SKM-1 (cell line): ENCODE data around the gene GPATCH2L.

Experiments used
- DNase-seq: peaks from one replicate; lab custom pipeline; 2025; ENCODE audit not compliant: unreplicated experiment; lab: John Stamatoyannopoulos, UW

The GPATCH2L gene

GRCh38 chr14:76195003-76195402, 43.3 kb downstream of the GPATCH2L start:
- no peak for DNase-seq

DNA sequence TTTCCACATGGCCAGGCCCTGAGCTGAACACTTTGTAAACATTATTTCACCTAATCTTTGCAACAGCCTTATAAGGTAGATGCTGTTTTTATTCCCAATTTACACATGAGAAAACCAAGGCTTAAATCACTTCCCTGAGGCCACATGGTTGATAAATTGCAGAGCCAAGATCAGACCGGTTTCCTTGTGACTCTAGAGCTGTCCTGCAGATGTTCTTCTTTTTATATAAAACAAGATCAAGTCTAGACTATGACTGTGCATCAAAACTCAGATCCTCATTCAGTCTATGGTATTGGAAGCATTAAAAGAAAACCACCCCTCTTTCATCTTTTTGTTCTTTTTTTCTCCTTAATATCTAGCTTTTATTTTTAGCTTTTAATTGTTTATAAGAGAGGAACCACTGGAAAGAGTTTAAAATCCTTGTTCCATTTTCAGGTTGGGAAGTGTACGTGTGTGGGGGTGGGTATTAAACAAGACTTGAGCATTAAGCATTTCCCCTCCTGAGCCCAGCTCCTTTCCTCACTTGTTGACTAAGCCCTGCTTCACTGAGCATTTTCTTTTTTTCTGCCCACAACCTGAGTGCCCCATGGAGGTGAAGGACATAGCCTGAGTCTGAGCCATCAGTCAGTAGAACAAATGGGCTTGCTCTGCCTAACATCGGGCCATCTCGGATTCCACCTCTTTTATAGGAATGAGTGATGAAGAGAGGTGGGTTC, 45.4 kb downstream of the GPATCH2L start:
- no peak for DNase-seq

DNA sequence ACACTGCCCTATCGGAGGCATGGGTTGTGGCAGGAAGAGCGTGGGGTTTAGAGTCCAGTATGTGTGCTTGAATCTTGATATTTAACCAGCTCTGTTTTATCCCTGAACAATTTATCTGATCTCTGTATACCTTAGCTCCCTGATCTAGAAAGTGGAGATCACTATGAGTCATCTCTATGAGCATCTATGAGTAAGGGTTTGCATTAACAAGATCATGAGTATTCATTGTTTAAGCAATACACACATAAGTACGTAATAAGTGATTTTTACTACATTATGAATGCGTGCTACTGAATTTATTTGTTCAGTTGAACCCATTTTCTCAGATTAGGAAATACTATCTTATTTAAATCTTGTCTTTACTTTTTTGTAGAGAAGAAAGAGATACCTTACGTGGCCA, 49.4 kb downstream of the GPATCH2L start:
- no peak for DNase-seq

DNA sequence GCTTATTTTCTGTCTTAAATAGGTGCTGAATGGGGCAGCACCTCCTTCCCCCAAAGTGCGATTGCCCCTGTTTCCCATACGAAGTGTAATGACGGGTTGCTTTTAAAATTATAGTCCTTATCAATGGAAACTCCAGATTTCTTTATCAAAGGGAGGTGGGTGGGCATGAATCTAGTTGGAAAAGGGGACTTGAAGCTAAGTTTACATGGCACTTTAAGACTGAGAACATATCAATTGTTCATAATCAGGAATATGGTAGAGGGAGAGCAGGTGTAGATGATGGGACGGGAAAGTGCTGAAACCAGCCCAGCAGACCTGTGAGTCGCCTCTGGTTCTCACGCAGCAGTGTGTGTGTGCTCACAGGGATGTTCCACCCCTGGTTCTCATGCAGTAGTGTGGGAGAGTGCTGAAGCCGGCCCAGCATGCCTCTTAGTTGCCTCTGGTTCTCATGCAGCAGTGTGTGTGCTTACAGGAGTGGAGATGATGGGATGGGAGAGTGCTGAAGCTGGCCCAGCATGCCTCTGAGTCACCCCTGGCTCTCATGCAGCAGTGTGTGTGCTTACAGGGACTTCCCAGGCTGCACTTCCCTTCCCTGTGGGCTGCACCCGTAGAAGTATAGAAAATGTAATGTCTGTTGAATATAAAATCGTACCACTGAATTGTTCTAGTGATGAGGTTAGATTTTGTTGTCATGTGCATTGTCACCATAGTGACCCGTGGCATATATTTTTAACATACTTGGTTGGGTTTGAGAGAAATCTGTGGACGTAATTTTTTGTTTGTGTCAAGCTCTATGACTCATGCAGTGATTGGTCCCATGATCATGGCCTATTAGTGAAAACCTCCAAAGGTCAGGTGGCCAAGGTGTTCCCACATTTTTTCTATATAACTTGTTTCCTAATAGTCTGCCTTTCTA, 51.6 kb downstream of the GPATCH2L start:
- no peak for DNase-seq

DNA sequence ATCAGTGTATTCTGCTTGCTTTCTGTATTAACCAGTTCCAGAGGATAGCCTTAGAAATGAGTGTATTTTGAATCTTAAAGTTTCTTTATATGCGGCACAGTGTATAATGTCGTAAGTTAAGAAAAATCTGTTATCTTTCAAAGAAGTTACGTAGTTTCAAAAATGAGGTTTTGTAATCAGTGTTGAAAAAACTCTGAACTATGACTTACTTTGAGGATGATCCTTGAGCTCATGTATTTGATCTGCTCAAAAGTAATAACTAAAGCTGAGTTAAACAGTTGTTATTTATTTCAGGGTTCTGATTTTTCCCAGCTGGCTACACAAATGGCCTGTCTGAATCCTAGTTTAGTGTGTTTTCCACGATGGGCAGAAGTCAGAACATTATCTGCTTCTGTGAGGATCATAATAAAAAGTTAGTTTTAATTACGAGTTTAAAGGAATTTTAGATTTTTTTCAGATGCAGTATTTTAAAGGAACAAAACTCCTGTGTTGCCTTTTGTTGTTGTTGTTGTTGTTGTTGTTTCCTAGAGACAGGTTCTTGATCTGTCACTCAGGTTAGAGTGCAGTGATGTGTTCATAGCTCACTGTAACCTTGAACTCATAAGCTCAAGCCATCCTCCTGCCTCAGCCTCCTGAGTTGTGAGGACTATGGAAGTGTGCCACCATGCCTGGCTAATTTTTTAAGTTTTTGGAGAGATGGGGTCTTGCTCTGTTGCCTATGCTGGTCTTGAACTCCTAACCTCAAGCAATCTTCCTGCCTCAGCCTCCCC, 52.9 kb downstream of the GPATCH2L start:
- no peak for DNase-seq

DNA sequence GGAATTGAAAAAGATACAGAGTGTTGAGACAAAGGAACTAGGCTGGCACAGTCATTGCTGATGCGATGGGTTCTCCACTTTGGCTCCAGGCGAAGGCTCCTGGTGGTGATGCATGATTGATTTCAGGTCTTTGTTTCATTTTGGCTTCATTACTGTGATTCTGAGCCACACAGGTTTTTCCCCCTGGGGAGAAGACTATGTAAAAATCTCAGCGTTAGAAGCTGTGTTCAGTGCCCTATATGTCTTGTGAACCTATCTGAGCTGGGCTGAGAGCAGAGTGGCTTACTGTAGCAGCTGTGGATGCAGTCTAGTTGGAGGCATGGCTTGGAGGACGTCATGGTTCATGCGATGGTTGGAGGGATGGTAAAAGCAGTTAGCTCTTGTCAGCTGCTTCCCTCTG, 54.0 kb downstream of the GPATCH2L start:
- DNase-seq, result no peak

DNA sequence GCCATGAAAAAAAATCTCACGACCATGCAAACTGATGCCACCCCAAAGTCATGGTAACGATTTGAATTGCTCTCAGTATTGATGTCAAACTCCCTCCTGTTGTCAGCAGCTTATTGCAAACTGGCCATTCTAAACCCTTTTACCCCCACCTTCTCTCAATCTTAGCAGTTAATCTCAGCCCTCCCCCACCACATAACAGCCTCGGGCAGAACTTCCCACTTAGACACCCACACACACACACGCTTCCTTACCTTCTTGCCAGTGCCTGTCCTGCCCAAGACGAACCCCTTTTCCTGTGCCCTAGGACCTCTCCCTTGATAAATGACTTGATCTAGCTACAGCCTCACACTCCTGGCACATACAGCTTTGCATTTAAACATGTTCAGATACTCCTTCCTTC, 56.6 kb downstream of the GPATCH2L start:
- DNase-seq, result no peak

GRCh38 chr14:76212242-76212641, 60.5 kb downstream of the GPATCH2L start:
- no peak for DNase-seq

- no peak for DNase-seq
These were observed 65.5 kb downstream of the GPATCH2L start for GRCh38 chr14:76217179-76217578.

GRCh38 chr14:76218662-76219061, 66.9 kb downstream of the GPATCH2L start:
- DNase-seq, result no peak

- no peak for DNase-seq
These were observed 68.2 kb downstream of the GPATCH2L start for GRCh38 chr14:76219873-76220272.

GRCh38 chr14:76227450-76228050, 75.8 kb downstream of the GPATCH2L start:
- no peak for DNase-seq

DNA sequence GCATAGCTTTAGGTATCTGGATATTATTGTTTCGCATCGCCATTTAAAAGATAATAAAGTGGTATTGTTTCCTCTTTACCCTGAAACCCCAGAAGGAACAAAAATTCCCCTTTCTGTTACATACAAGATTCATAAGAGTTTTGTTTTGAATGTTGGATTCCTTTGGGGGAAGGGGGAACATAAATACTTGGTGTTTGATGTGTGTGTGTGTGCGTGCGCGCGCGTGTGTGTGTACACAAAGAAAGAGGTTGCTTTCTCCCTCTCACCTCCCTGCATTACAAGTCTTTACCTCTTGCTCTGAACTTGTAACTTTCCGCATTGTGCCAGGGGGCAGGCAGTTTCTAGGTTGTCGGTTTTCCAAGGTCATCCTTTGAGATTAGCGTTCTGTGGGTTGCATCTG, 76.4 kb downstream of the GPATCH2L start:
- no peak for DNase-seq

DNA sequence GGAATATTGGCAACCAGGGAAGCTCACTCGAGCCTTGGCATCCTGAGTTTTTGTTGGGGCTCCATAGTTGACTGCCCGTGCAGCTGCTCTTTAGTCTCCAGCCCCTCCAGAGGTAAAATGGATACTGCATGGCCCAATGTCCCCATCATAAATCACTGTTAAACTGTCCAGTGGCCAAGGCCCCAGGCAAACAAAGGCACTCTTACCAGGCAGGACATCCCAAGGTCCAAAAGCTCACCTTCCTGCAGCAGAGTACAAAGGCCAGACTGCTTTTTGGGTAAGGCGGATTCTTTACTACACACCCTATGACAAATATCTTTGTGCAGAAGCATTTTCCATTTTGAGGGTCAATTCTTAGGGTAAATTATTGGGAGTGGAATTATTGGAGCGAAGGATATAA, 81.1 kb downstream of the GPATCH2L start:
- DNase-seq, result no peak

DNA sequence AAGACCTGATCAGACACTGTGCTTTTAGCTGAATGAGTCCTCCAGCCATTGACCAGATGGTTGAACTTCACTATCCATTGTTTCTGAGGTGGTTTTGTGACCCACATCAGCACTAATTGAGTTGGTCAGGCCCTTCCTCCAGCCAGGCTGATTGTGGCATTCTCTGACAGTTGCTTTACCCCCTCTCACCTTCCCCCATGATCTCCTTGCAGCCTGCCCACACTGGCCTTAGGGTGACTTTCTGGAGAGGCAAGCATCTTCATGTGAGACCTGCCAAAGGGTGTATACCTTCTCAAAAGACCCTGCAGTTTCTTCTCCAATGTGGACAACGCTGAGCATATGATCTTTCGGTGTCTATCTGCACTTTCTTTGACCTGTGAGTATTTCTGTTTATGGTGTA, 83.9 kb downstream of the GPATCH2L start:
- DNase-seq, result no peak

DNA sequence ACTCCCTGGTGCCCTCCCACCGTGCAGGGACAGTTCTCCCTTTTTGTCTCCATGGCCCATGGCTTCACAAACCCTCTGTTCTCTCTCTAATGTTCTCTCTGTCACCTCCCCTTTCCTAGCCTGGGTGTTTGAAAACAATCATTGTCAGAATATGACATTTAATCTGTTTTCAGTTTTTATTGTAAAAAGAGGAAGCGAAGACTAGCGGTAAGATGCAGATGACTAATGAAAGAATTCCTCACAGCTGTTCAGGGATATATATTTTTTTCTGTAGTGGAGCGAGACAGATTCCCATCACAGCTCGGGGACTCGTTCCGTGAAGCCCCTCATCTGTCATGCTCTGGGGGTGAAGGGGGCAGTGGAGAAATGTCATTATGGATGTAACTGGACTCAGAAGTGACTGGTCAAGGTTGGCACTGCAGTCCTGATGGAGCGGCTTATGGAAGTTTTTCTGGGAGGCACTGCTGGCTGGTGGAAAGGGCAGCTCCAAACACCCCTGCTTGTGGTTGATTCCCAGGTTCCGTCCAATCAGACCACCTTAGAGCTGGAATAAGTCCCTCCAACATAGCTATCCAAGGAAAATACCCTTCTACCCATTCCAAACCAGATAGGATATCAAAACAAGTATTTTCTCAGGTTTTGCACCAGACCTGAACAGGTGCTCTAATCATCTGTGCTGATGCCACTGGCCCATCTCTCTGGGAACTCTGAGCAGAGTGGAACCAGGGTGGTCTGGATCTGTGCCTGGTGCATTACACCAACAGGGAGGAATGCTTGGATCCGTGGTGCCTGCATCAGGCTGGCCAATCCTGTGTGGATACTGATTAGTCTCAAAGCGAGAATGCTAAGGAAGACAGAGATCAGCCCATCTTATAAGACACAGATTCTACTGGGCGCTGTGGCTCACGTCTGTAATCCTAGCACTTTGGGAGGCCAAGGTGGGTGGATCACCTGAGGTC, 84.7 kb downstream of the GPATCH2L start:
- no peak for DNase-seq

- DNase-seq, result no peak
These were observed 85.7 kb downstream of the GPATCH2L start for GRCh38 chr14:76237349-76237990.

DNA sequence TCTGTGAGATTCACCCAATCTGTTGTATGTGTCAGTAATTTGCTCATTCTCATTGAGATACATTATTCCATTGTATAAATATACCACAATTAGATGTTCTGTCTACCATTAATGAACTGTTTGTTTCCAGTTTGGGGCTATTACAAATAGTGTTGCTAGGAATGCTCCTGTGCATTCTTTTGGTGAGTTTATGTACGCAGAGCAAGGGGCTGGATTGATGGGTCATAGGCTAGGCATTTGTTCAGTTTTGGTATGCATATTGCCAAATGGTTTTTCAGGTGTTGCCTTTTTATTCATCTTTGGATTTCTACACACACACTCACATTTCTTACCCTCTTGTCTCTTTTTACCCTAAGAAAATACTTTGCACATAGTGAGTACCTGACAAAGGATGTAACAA, 93.4 kb downstream of the GPATCH2L start:
- DNase-seq, result no peak

DNA sequence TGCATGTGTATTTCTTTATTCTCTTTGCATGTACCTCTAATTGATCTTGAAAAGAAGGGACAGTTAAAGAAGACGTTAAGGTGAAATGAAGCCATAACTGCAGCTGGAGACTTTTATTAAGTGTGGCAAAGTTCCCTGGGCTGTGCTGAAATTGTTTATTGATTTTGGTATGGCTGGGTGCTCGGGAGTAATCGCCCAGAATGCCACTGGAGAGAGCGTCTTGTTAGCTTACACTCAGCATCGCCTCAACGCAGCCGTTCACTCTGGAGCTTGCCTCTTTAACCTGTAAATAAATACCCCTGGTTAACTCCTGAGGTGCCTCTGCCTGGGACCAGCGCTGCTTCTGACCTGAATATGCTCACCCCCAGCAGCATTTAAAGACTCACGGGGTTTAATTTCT, 98.6 kb downstream of the GPATCH2L start:
- no peak for DNase-seq

DNA sequence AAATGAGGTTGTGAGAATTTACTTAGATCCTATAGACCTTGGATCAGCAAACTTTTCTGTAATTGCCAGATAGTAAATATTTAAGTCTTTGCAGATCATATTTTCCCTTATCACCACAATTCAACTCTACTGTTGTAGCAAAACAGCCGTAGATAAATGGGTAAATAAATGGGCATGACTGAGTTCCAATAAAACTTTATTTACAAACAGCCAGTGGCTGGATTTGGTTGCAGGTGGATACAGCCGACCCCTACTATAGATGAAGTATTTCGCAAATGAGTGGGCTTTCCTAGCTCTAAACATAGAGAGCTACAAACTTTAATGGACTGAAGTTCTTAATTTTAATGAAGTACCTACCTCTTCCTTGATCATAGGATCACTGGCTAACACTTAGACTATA, 100.7 kb downstream of the GPATCH2L start:
- DNase-seq, result no peak
